ENCODE results near the gene SEPTIN10. TPM values are rescaled to one million over a fixed set of nuclear protein-coding genes. Genes with fewer than 3 reads are reported as not detected.

The SEPTIN10 gene
- total RNA-seq, 1 experiment from 2014 or later = 105 TPM

- no peaks in the 10 kb centered on the region for H3K27me3 Mint-ChIP-seq (ENCODE audit: insufficient read depth, unreplicated experiment)
- intact Hi-C loops (cut with micrococcal nuclease) = loop anchor here (10.0 kb wide), 1 partner anchor 249 kb away; no protein-coding TSS in a partner anchor
- no TSS peak for BruUV-seq (replicated peaks)
- peak overlapping the region; percentile 75 for H3K27ac Mint-ChIP-seq (ENCODE audit: low read depth, unreplicated experiment)
- no peaks in the 10 kb centered on the region for H3K36me3 Mint-ChIP-seq (ENCODE audit: insufficient read depth, unreplicated experiment)
- peaks cover 17% of the 10 kb centered on the region for H3K4me1 Mint-ChIP-seq (ENCODE audit: insufficient read depth, unreplicated experiment)
- ChIA-PET CTCF (interaction anchor here (0.5 to 1.5 kb wide), 8 partner anchors 34 to 386 kb away, joined by 3 to 10 read pairs (median 3); no protein-coding TSS in a partner anchor), POLR2A (interaction anchor here (0.6 to 1.9 kb wide), 8 partner anchors 10 to 388 kb away, joined by 3 to 5 read pairs (median 3); partner anchors contain the start of gene SH3RF3)
- peak; percentile 72 for DNase-seq (ENCODE audit: unreplicated experiment)
- TF ChIP-seq, protein P1, sequence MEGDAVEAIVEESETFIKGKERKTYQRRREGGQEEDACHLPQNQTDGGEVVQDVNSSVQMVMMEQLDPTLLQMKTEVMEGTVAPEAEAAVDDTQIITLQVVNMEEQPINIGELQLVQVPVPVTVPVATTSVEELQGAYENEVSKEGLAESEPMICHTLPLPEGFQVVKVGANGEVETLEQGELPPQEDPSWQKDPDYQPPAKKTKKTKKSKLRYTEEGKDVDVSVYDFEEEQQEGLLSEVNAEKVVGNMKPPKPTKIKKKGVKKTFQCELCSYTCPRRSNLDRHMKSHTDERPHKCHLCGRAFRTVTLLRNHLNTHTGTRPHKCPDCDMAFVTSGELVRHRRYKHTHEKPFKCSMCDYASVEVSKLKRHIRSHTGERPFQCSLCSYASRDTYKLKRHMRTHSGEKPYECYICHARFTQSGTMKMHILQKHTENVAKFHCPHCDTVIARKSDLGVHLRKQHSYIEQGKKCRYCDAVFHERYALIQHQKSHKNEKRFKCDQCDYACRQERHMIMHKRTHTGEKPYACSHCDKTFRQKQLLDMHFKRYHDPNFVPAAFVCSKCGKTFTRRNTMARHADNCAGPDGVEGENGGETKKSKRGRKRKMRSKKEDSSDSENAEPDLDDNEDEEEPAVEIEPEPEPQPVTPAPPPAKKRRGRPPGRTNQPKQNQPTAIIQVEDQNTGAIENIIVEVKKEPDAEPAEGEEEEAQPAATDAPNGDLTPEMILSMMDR (IDR thresholded peaks at IDR 0.05; ENCODE audit: unreplicated experiment) = no peak
- no peak overlapping the region for H3K4me3 Mint-ChIP-seq (ENCODE audit: unreplicated experiment)
- H3K9me3 Mint-ChIP-seq (ENCODE audit: unreplicated experiment) = no peaks in the 10 kb centered on the region
Measured at GRCh38 chr2:109513749-109514588, 99.8 kb downstream of the SEPTIN10 start.

GRCh38 chr2:109513230-109513629, 100.5 kb downstream of the SEPTIN10 start:
- POLR2A ChIA-PET = interaction anchor here (1.2 to 1.9 kb wide), 2 partner anchors 73 to 385 kb away, joined by 3 to 5 read pairs; partner anchors contain the start of gene SH3RF3
- Mint-ChIP-seq H3K9me3 (ENCODE audit: unreplicated experiment) (no peaks in the 10 kb centered on the region), H3K27ac (ENCODE audit: low read depth, unreplicated experiment) (no peak overlapping the region), H3K4me3 (ENCODE audit: unreplicated experiment) (no peak overlapping the region), H3K36me3 (ENCODE audit: insufficient read depth, unreplicated experiment) (no peaks in the 10 kb centered on the region), H3K4me1 (ENCODE audit: insufficient read depth, unreplicated experiment) (peaks cover 17% of the 10 kb centered on the region), H3K27me3 (ENCODE audit: insufficient read depth, unreplicated experiment) (no peaks in the 10 kb centered on the region)
- intact Hi-C loops (cut with micrococcal nuclease) = loop anchor here (10.0 kb wide), 1 partner anchor 248 kb away; no protein-coding TSS in a partner anchor
- TF ChIP-seq, protein P1 (IDR thresholded peaks at IDR 0.05; ENCODE audit: unreplicated experiment) = no peak
- BruUV-seq (replicated peaks) = no TSS peak
- DNase-seq (ENCODE audit: unreplicated experiment) = no peak
- CTCF ChIA-PET = interaction anchor here (0.8 to 1.5 kb wide), 3 partner anchors 11 to 385 kb away, joined by 3 to 10 read pairs (median 4); no protein-coding TSS in a partner anchor

DNA sequence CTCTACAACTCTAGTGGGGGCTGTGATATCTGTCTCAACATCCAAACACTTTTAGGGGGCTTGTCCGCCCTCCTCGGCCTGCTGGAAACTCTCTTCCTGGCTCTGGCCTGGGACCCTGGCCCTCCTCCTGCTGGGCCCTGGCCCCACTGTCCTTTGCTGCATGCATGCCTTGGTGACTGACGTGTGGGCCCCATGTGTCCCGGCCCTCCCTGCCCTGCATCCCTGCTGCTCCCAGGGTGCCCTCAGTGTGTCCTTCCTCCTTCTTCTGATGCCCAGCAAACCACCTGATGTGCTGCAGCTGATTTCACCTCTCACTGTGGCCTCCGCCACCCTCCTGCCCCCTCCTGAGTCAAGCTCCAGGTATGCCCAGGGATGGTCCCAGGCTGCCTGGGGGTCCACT, 101.7 kb downstream of the SEPTIN10 start:
- Mint-ChIP-seq H3K4me1 (ENCODE audit: insufficient read depth, unreplicated experiment) (peaks cover 17% of the 10 kb centered on the region), H3K27ac (ENCODE audit: low read depth, unreplicated experiment) (no peak overlapping the region), H3K36me3 (ENCODE audit: insufficient read depth, unreplicated experiment) (no peaks in the 10 kb centered on the region), H3K4me3 (ENCODE audit: unreplicated experiment) (no peak overlapping the region), H3K27me3 (ENCODE audit: insufficient read depth, unreplicated experiment) (no peaks in the 10 kb centered on the region), H3K9me3 (ENCODE audit: unreplicated experiment) (no peaks in the 10 kb centered on the region)
- no peak for DNase-seq (ENCODE audit: unreplicated experiment)
- BruUV-seq (replicated peaks) = no TSS peak
- intact Hi-C loops (cut with micrococcal nuclease) = loop anchor here (10.0 kb wide), 1 partner anchor 247 kb away; no protein-coding TSS in a partner anchor
- ChIA-PET POLR2A (no interaction called here), CTCF (interaction anchor here (0.6 to 7.4 kb wide), 3 partner anchors 190 to 639 kb away, joined by 3 to 89 read pairs (median 4); partner anchors contain the start of gene SH3RF3)
- TF ChIP-seq, protein P1 (IDR thresholded peaks at IDR 0.05; ENCODE audit: unreplicated experiment) = no peak

DNA sequence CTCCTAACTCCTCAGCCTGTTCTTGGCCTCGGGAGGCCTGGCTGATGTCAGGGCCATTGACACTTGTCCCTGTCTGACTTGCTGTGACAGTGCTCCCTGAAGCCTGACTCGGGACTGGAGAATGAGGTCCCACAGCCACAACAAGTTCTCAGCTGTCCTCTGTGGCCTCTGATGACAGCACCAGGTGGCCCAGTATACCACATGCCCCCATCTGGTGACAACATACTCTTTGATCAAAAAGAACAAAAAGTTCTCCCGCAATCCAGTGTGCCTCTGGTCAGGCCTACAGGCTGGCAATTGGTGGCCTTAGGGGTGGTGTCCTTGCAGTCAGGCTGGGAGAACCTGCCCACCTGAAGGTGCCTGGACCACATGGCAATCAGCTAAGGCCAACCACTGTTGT, 102.6 kb downstream of the SEPTIN10 start:
- intact Hi-C loops (cut with micrococcal nuclease) = loop anchor here (10.0 kb wide), 1 partner anchor 246 kb away; no protein-coding TSS in a partner anchor
- TF ChIP-seq, protein P1 (IDR thresholded peaks at IDR 0.05; ENCODE audit: unreplicated experiment) = no peak
- CTCF ChIA-PET = interaction anchor here (0.6 to 7.4 kb wide), 15 partner anchors 14 to 664 kb away, joined by 3 to 89 read pairs (median 4); partner anchors contain the start of gene SH3RF3
- BruUV-seq (replicated peaks) = no TSS peak
- no peak overlapping the region for H3K4me3 Mint-ChIP-seq (ENCODE audit: unreplicated experiment)
- POLR2A ChIA-PET = interaction anchor here (0.7 kb wide), 1 partner anchor 388 kb away, joined by 3 read pairs; no protein-coding TSS in a partner anchor
- H3K4me1 Mint-ChIP-seq (ENCODE audit: insufficient read depth, unreplicated experiment) = peaks cover 17% of the 10 kb centered on the region
- no peak for DNase-seq (ENCODE audit: unreplicated experiment)
- no peaks in the 10 kb centered on the region for H3K36me3 Mint-ChIP-seq (ENCODE audit: insufficient read depth, unreplicated experiment)
- no peaks in the 10 kb centered on the region for H3K27me3 Mint-ChIP-seq (ENCODE audit: insufficient read depth, unreplicated experiment)
- no peak overlapping the region for H3K27ac Mint-ChIP-seq (ENCODE audit: low read depth, unreplicated experiment)
- H3K9me3 Mint-ChIP-seq (ENCODE audit: unreplicated experiment) = no peaks in the 10 kb centered on the region
